Measurements from ENCODE around the gene MDM4.
"Not testable (repeated sequence)": the region's sequence is repeated elsewhere in the genome, so short reads cannot be mapped to it uniquely, and the experiment has no call there.

The MDM4 gene

GRCh38 chr1:204569478-204569877 lies 53.3 kb downstream of the MDM4 start:
- Histone ChIP-seq H3K36me3 (ENCODE audit: control insufficient read depth, insufficient read depth, low read length) (no peaks in the 10 kb centered on the region), H3K4me1 (ENCODE audit: control insufficient read depth, insufficient read depth, low read length) (no peaks in the 10 kb centered on the region), H3K27me3 (ENCODE audit: control insufficient read depth, insufficient read depth, low read length) (no peaks in the 10 kb centered on the region), H3K9ac (ENCODE audit: low read length) (no peak overlapping the region), H3K4me3 (ENCODE audit: low read length) (no peak overlapping the region), H3K9me3 (ENCODE audit: control insufficient read depth, low read length) (no peaks in the 10 kb centered on the region)

GRCh38 chr1:204570021-204570420 lies 53.8 kb downstream of the MDM4 start:
- not testable (repeated sequence) for H3K9ac ChIP-seq (ENCODE audit: low read length); H3K36me3 ChIP-seq (ENCODE audit: control insufficient read depth, insufficient read depth, low read length); H3K9me3 ChIP-seq (ENCODE audit: control insufficient read depth, low read length); H3K4me3 ChIP-seq (ENCODE audit: low read length); H3K4me1 ChIP-seq (ENCODE audit: control insufficient read depth, insufficient read depth, low read length); H3K27me3 ChIP-seq (ENCODE audit: control insufficient read depth, insufficient read depth, low read length)

GRCh38 chr1:204571128-204571527 lies 54.9 kb downstream of the MDM4 start:
- Histone ChIP-seq H3K4me3 (ENCODE audit: low read length) (no peak overlapping the region), H3K36me3 (ENCODE audit: control insufficient read depth, insufficient read depth, low read length) (no peaks in the 10 kb centered on the region), H3K9me3 (ENCODE audit: control insufficient read depth, low read length) (no peaks in the 10 kb centered on the region), H3K27me3 (ENCODE audit: control insufficient read depth, insufficient read depth, low read length) (no peaks in the 10 kb centered on the region), H3K9ac (ENCODE audit: low read length) (no peak overlapping the region), H3K4me1 (ENCODE audit: control insufficient read depth, insufficient read depth, low read length) (no peaks in the 10 kb centered on the region)

GRCh38 chr1:204571631-204572030 lies 55.4 kb downstream of the MDM4 start:
- no peak overlapping the region for H3K9ac ChIP-seq (ENCODE audit: low read length)
- no peaks in the 10 kb centered on the region for H3K27me3 ChIP-seq (ENCODE audit: control insufficient read depth, insufficient read depth, low read length)
- H3K36me3 ChIP-seq (ENCODE audit: control insufficient read depth, insufficient read depth, low read length): no peaks in the 10 kb centered on the region
- no peaks in the 10 kb centered on the region for H3K9me3 ChIP-seq (ENCODE audit: control insufficient read depth, low read length)
- H3K4me3 ChIP-seq (ENCODE audit: low read length): no peak overlapping the region
- H3K4me1 ChIP-seq (ENCODE audit: control insufficient read depth, insufficient read depth, low read length): no peaks in the 10 kb centered on the region

GRCh38 chr1:204572923-204573922 lies 57.0 kb downstream of the MDM4 start:
- H3K4me3 ChIP-seq (ENCODE audit: low read length): no peak overlapping the region
- H3K36me3 ChIP-seq (ENCODE audit: control insufficient read depth, insufficient read depth, low read length): no peaks in the 10 kb centered on the region
- no peak overlapping the region for H3K9ac ChIP-seq (ENCODE audit: low read length)
- H3K4me1 ChIP-seq (ENCODE audit: control insufficient read depth, insufficient read depth, low read length): no peaks in the 10 kb centered on the region
- H3K27me3 ChIP-seq (ENCODE audit: control insufficient read depth, insufficient read depth, low read length): no peaks in the 10 kb centered on the region
- no peaks in the 10 kb centered on the region for H3K9me3 ChIP-seq (ENCODE audit: control insufficient read depth, low read length)

- H3K4me3 ChIP-seq (ENCODE audit: low read length): no peak overlapping the region
- peaks cover 1% of the 10 kb centered on the region for H3K4me1 ChIP-seq (ENCODE audit: control insufficient read depth, insufficient read depth, low read length)
- H3K27me3 ChIP-seq (ENCODE audit: control insufficient read depth, insufficient read depth, low read length): no peaks in the 10 kb centered on the region
- no peaks in the 10 kb centered on the region for H3K9me3 ChIP-seq (ENCODE audit: control insufficient read depth, low read length)
- no peak overlapping the region for H3K9ac ChIP-seq (ENCODE audit: low read length)
- H3K36me3 ChIP-seq (ENCODE audit: control insufficient read depth, insufficient read depth, low read length): no peaks in the 10 kb centered on the region
These were observed 58.0 kb downstream of the MDM4 start for GRCh38 chr1:204574016-204574864.

GRCh38 chr1:204574865-204575163 lies 58.6 kb downstream of the MDM4 start:
- Histone ChIP-seq H3K9me3 (ENCODE audit: control insufficient read depth, low read length) (no peaks in the 10 kb centered on the region), H3K27me3 (ENCODE audit: control insufficient read depth, insufficient read depth, low read length) (no peaks in the 10 kb centered on the region), H3K9ac (ENCODE audit: low read length) (no peak overlapping the region)

GRCh38 chr1:204575221-204576190 lies 59.3 kb downstream of the MDM4 start:
- Histone ChIP-seq H3K27me3 (ENCODE audit: control insufficient read depth, insufficient read depth, low read length) (no peaks in the 10 kb centered on the region), H3K9me3 (ENCODE audit: control insufficient read depth, low read length) (no peaks in the 10 kb centered on the region), H3K36me3 (ENCODE audit: control insufficient read depth, insufficient read depth, low read length) (no peaks in the 10 kb centered on the region), H3K9ac (ENCODE audit: low read length) (no peak overlapping the region), H3K4me1 (ENCODE audit: control insufficient read depth, insufficient read depth, low read length) (peaks cover 6% of the 10 kb centered on the region), H3K4me3 (ENCODE audit: low read length) (no peak overlapping the region)

More at GRCh38 chr1:204574865-204575163, 58.6 kb downstream of the MDM4 start:
- Histone ChIP-seq H3K4me3 (ENCODE audit: low read length) (no peak overlapping the region), H3K36me3 (ENCODE audit: control insufficient read depth, insufficient read depth, low read length) (no peaks in the 10 kb centered on the region), H3K4me1 (ENCODE audit: control insufficient read depth, insufficient read depth, low read length) (peaks cover 6% of the 10 kb centered on the region)

GRCh38 chr1:204576422-204576821 lies 60.2 kb downstream of the MDM4 start:
- no peak overlapping the region for H3K9ac ChIP-seq (ENCODE audit: low read length)
- H3K4me1 ChIP-seq (ENCODE audit: control insufficient read depth, insufficient read depth, low read length): peaks cover 6% of the 10 kb centered on the region
- no peaks in the 10 kb centered on the region for H3K27me3 ChIP-seq (ENCODE audit: control insufficient read depth, insufficient read depth, low read length)
- no peak overlapping the region for H3K4me3 ChIP-seq (ENCODE audit: low read length)
- no peaks in the 10 kb centered on the region for H3K36me3 ChIP-seq (ENCODE audit: control insufficient read depth, insufficient read depth, low read length)
- no peaks in the 10 kb centered on the region for H3K9me3 ChIP-seq (ENCODE audit: control insufficient read depth, low read length)

- Histone ChIP-seq H3K27me3 (ENCODE audit: control insufficient read depth, insufficient read depth, low read length) (no peaks in the 10 kb centered on the region), H3K36me3 (ENCODE audit: control insufficient read depth, insufficient read depth, low read length) (no peaks in the 10 kb centered on the region), H3K4me1 (ENCODE audit: control insufficient read depth, insufficient read depth, low read length) (peaks cover 6% of the 10 kb centered on the region), H3K9ac (ENCODE audit: low read length) (no peak overlapping the region), H3K9me3 (ENCODE audit: control insufficient read depth, low read length) (no peaks in the 10 kb centered on the region), H3K4me3 (ENCODE audit: low read length) (no peak overlapping the region)
These were observed 61.7 kb downstream of the MDM4 start for GRCh38 chr1:204577794-204578478.

Data from mucosa of stomach (tissue), 1 donor.